Small intestine (tissue), 7 donors: ENCODE measurements around the gene TBC1D19. TPM values are rescaled to one million over a fixed set of nuclear protein-coding genes. Genes with fewer than 3 reads are reported as not detected.
A peak's percentile ranks its signal among the peaks of the same experiment; 100 is the strongest.

Experiments
- DNase-seq, 2 donors: peaks; one replicate each; pipeline versions ENCODE4 v3.0.0 to v3.0.0-alpha.2; 2013
- FAIRE-seq: peaks from 2 replicates; lab custom pipeline; 2012; peaks lifted over from hg19 to GRCh38; lab: Jason Lieb, UNC
- H3K27ac ChIP-seq, 3 donors: one replicate each; pipeline ENCODE4 v1.5.1; 2013; ENCODE audit warnings: low read length in 2 of 3, mild to moderate bottlenecking in 2 of 3, control low read depth in 1 of 3, inconsistent platforms in 1 of 3, low read depth in 1 of 3, moderate library complexity in 1 of 3
- H3K27me3 ChIP-seq, 3 donors: one replicate each; pipeline ENCODE4 v1.6.1; 2013; ENCODE audit warnings: low read length in 3 of 3, inconsistent platforms in 1 of 3; ENCODE audit not compliant: control insufficient read depth in 3 of 3, insufficient read depth in 3 of 3
- H3K36me3 ChIP-seq, 3 donors: one replicate each; pipeline ENCODE4 v1.6.1; 2013; ENCODE audit warnings: low read length in 3 of 3, inconsistent platforms in 1 of 3, low read depth in 1 of 3, mild to moderate bottlenecking in 1 of 3, moderate library complexity in 1 of 3; ENCODE audit not compliant: control insufficient read depth in 3 of 3, insufficient read depth in 2 of 3
- H3K4me1 ChIP-seq, 3 donors: one replicate each; pipeline ENCODE4 v1.6.1; 2013; ENCODE audit warnings: low read length in 2 of 3, inconsistent platforms in 1 of 3, low read depth in 1 of 3, mild to moderate bottlenecking in 1 of 3, moderate library complexity in 1 of 3; ENCODE audit not compliant: control insufficient read depth in 3 of 3, insufficient read depth in 2 of 3
- H3K4me3 ChIP-seq, 3 donors: one replicate each; pipeline ENCODE4 v1.5.1; 2013; ENCODE audit warnings: low read length in 3 of 3, control low read depth in 1 of 3, inconsistent platforms in 1 of 3, low read depth in 1 of 3, mild to moderate bottlenecking in 1 of 3, moderate library complexity in 1 of 3
- H3K9me3 ChIP-seq, 2 donors: one replicate each; pipeline ENCODE4 v1.6.1; 2013; ENCODE audit warnings: low read depth in 1 of 2, low read length in 1 of 2; ENCODE audit not compliant: control insufficient read depth in 2 of 2, insufficient read depth in 1 of 2
- WGBS, 3 donors: extraction: QIAGEN DNeasy Blood & Tissue Kit; methylation state at CpG; one replicate each; pipeline ENCODE4 v1.1.7; 2013; 5-methylcytosine and 5-hydroxymethylcytosine counted together
- polyA plus RNA-seq, 4 donors: library from polyadenylated mRNA; stranded (reverse) in 3 of 4; unstranded in 1 of 4; fragments of 200-250 nt in 3 of 4; fragments of 120-200 nt in 1 of 4; gene quantifications; one replicate each; pipeline versions ENCODE4 v1.2.1 to v1.2.3, GENCODE V29; 2013
- donor health status: healthy with polysubstance abuse.
- donor health status: control.
- donor health status: control.
- donor health status: Bipolar disorder and iron deficiency.
- donor health status: healthy.

TBC1D19 gene
- polyA plus RNA-seq, 4 donors: 1.1 to 7.4 (median 2.1) TPM; not detected in 1

DNA sequence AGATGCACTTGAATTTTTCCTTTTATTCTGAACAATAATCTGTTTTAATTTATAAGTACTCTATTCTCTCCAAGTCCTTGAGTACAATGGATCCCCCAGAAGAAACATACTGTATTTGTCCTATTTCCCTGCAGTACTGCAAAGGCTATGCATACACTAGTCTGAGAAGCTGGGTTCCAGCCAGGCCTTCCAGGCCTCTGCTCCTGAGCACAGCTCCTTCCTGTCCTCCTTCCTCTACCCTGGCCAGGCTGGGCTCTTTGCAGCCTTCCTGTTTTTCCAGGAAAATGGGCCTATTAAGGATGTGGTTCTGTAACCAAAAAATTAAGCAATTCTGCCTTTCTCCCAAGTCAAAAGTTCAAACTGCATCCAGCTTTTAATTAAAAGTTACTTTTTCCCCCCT is 208.8 kb downstream of the TBC1D19 start:
- Histone ChIP-seq H3K9me3 (no peaks in the 10 kb centered on the region), H3K4me1 (peaks cover 0 to 3% (median 2%) of the 10 kb centered on the region in 3 donors), H3K27ac (no peak overlapping the region), H3K4me3 (no peak overlapping the region), H3K36me3 (no peaks in the 10 kb centered on the region), H3K27me3 (no peaks in the 10 kb centered on the region)
- FAIRE-seq: no peak
- DNase-seq: no peak

GRCh38 chr4:26793735-26794134 is 209.9 kb downstream of the TBC1D19 start:
- DNase-seq: no peak
- FAIRE-seq: no peak
- Histone ChIP-seq H3K4me1 (no peaks in the 10 kb centered on the region), H3K9me3 (no peaks in the 10 kb centered on the region), H3K36me3 (no peaks in the 10 kb centered on the region), H3K27ac (no peak overlapping the region), H3K27me3 (no peaks in the 10 kb centered on the region), H3K4me3 (no peak overlapping the region)
- WGBS, 3 donors: 95 to 100% (median 100%) methylated on average over 2 of the region's 2 CpGs

- H3K4me3 ChIP-seq: no peak overlapping the region
- H3K36me3 ChIP-seq: no peaks in the 10 kb centered on the region
- 84 to 91% (median 91%) methylated on average over 3 of the region's 3 CpGs for WGBS, 3 donors
- FAIRE-seq (no peak), DNase-seq (no peak)
- H3K4me1 ChIP-seq: no peaks in the 10 kb centered on the region
- no peaks in the 10 kb centered on the region for H3K9me3 ChIP-seq
- H3K27ac ChIP-seq: no peak overlapping the region
- H3K27me3 ChIP-seq: no peaks in the 10 kb centered on the region
Measured at GRCh38 chr4:26796081-26796480, 212.2 kb downstream of the TBC1D19 start.

DNA sequence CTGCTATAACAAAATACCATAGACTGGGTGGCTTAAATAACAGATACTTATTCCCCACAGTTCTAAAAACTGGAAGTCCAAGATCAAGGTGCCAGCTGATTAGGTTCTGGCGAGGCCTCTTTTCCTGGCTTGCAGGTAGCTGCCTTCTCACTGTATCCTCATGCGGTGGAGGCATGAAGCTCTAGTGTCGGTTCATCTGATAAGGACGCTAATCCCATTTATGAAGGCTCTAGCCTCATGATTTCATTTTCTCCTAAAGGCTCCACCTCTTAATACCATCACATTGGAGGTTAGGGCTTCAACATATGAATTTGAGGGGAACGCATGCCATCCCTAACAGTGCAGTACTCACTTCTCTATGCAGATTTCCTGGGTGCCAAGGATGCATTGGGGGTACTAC is 218.9 kb downstream of the TBC1D19 start:
- DNase-seq (peak in 1 of 2 donors; percentile 31), FAIRE-seq (no peak)
- H3K4me3 ChIP-seq: no peak overlapping the region
- H3K27ac ChIP-seq: peak overlapping the region in 1 of 3 donors; percentile 53
- H3K36me3 ChIP-seq: peaks cover 0 to 3% (median 0%) of the 10 kb centered on the region in 3 donors
- H3K4me1 ChIP-seq: peaks cover 0 to 11% (median 0%) of the 10 kb centered on the region in 3 donors
- H3K9me3 ChIP-seq: no peaks in the 10 kb centered on the region
- no peaks in the 10 kb centered on the region for H3K27me3 ChIP-seq
- WGBS, 3 donors: 61 to 79% (median 74%) methylated on average over 5 of the region's 5 CpGs

DNA sequence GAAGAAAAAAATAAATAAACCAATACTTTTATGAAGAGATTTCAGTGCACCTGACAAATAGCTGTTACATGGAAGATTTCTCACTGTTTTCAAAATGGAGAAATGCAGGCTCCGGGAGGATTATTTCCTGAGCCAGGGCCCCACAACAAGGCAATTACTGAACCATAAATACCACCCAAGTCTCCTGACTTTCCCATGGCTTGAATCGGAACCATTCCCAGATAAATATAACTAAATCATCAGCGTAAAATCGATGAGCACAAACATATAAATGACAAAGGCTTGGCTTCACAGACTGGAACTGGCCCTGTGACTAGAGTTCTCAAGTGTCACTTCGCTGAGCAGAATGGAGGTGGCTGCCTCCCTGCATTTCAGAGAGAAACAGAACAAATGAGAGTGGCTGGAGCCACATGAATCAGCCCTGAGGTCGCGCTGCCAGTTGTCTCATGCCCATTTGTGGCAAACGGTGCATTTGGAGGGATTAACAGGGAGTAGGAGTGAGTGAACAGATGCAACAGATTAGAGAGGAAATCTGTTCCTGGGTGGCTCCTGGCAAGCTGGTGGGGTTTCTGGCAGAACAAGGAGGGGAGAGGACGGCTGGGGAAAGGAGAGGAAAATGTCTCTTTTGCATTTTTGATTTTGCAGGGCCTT is 219.5 kb downstream of the TBC1D19 start:
- peak in 1 of 2 donors; percentile 73 for DNase-seq
- Histone ChIP-seq H3K36me3 (peaks cover 0 to 3% (median 0%) of the 10 kb centered on the region in 3 donors), H3K27ac (peak overlapping the region in 1 of 3 donors; percentile 53), H3K27me3 (no peaks in the 10 kb centered on the region), H3K9me3 (no peaks in the 10 kb centered on the region), H3K4me3 (no peak overlapping the region), H3K4me1 (peaks cover 0 to 11% (median 0%) of the 10 kb centered on the region in 3 donors)
- 50 to 67% (median 54%) methylated on average over 9 of the region's 9 CpGs for WGBS, 3 donors
- FAIRE-seq: no peak

GRCh38 chr4:26804451-26804850 is 220.6 kb downstream of the TBC1D19 start:
- H3K9me3 ChIP-seq: no peaks in the 10 kb centered on the region
- no peak overlapping the region for H3K4me3 ChIP-seq
- H3K4me1 ChIP-seq: peaks cover 0 to 11% (median 0%) of the 10 kb centered on the region in 3 donors
- H3K27me3 ChIP-seq: no peaks in the 10 kb centered on the region
- DNase-seq: no peak
- FAIRE-seq: no peak
- peaks cover 0 to 3% (median 0%) of the 10 kb centered on the region in 3 donors for H3K36me3 ChIP-seq
- WGBS, 3 donors: 78 to 97% (median 84%) methylated on average over 26 of the region's 26 CpGs
- no peak overlapping the region for H3K27ac ChIP-seq

GRCh38 chr4:26804925-26805324 is 221.0 kb downstream of the TBC1D19 start:
- H3K4me1 ChIP-seq: peaks cover 0 to 11% (median 0%) of the 10 kb centered on the region in 3 donors
- no peaks in the 10 kb centered on the region for H3K9me3 ChIP-seq
- H3K36me3 ChIP-seq: peaks cover 0 to 3% (median 0%) of the 10 kb centered on the region in 3 donors
- no peaks in the 10 kb centered on the region for H3K27me3 ChIP-seq
- no peak for FAIRE-seq
- WGBS, 3 donors: 68 to 85% (median 84%) methylated on average over 10 of the region's 10 CpGs
- no peak overlapping the region for H3K4me3 ChIP-seq
- DNase-seq: no peak
- no peak overlapping the region for H3K27ac ChIP-seq
